Activated CD4-positive, alpha-beta T cell treated with anti-CD3 and anti-CD28 coated beads, Interleukin-2, amount 50 U/mL, for 24 hours (primary cell): Measurements from ENCODE around the gene RAP1A.

Experiments
- DNase-seq, 2 donors: peaks; one replicate each; pipeline ENCODE4 v3.0.0-alpha.2; 2020; ENCODE audit warnings: low read depth in 1 of 2, low spot score in 1 of 2

The RAP1A gene

DNA sequence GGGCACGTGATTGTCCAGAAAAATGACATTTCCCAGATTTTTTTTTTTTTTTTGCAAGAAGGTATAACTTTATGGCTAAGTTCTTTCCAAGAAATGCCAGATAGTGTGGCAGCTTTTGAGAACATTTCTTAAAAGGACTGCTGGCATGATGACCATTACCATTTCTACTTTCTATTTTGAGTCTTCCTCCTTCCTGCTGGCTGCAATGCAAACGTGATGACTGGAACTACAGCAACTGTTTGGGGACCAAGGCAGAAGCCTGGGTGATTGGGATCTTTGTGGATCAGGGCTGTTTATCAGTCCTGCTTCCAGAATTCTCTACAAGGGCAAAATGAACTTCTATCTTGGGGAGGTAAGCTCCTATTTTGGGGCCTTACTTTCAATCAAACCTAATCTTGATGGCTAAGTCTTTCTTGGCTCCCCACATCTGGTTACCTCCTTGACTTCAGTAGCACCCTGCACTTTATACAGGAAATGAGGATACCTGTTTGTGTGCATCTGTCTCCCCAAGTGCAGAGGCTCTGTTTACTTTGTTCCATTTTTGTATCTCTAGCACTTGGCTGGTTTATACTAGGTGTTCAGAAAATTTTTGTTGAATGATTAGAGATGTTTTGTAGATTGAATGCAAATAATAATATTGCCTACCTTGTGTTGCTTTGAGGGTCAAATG is 132.5 kb downstream of the RAP1A start:
- no peak for DNase-seq

DNA sequence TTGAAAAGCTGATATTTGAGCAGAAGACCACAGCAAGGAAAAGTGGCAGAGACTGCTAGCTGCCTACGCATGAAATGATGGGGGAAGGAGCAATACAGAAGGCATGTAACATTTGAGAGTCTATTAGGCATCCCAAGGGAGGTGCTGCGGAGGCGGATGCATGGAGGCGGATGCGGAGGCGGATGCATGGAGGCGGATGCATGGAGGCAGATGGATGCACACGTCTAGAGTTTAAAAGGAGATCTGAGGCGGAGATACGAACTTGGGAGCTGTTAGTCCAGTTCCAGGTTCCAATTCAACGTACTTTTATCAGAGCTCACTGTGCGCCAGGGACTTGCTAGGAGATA is 135.4 kb downstream of the RAP1A start:
- no peak for DNase-seq

DNA sequence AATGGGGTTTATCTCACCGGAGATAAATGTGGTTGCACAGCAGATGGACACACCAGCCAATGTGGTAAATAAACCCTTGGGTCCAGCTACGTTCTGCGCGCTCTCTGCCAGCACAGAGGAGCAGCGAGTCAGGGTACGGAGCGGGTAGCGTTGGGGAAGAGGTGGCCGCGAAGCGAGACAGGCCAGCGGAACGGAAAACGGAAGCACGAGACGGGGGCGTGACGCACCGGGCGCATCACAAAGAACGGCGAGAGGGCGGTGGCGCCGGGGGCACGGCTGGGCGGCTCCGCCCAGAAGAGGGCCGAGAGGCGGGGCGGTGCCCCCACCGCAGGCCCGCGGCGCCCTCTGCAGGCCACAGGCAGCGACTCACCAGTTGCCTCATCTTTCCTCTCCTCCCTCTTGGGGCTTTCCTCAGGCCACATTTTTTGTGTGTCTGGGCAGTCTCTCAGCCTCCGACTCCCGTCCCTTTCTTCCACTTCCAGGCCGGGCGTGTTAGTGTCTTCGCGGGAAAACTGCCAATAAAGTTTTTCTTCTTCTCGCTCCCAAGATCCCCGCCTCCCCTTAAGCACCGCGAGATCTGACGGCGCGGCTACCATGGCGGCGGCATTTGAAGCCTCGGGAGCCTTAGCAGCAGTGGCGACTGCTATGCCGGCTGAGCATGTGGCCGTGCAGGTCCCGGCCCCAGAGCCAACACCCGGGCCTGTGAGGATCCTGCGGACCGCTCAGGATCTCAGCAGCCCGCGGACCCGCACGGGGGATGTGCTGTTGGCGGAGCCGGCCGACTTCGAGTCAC is 135.9 kb downstream of the RAP1A start, which contains the start of gene DDX20:
Gene DDX20 (plus strand): TSS at position 571 of the 793 bp plus-strand sequence. CDS start 24 bp downstream, at position 595.
- peak; percentile 84 to 86 for DNase-seq

DNA sequence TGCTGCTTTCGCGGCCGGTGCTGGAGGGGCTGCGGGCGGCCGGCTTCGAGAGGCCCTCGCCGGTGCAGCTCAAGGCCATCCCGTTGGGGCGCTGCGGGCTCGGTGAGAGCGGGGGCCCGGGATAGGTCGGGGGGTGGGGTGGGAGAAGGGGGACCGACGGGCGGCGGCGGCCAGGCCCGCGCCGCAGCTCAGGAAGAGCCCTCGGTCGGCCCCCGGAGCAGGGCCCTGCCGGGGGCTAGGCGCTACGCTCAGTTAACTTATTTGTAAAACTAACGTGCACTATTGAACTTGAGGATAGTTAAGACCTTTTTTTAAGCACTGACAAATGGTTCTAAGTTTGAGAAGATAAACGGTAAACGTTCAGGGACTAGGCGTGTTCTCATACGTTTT is 136.5 kb downstream of the RAP1A start:
- no peak for DNase-seq

DNA sequence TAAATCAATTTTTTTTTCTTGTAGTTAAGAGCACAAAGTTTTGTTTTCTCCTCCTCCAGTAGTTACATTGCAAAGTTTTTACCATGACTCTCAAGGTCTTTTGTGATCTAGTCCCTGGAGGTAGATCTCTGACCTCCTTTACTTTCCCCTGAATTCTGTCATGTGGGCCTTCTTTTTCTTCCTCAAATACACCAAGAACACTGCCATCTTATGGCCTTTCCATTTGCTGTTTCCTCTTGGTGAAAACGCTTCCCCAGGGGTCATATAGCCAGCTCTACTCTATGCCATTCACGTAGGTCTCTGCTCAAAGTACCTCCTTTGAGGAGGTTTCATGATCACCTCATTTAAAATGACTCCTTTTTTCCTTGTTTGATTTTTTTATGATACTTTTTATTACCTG is 138.8 kb downstream of the RAP1A start:
- no peak for DNase-seq

DNA sequence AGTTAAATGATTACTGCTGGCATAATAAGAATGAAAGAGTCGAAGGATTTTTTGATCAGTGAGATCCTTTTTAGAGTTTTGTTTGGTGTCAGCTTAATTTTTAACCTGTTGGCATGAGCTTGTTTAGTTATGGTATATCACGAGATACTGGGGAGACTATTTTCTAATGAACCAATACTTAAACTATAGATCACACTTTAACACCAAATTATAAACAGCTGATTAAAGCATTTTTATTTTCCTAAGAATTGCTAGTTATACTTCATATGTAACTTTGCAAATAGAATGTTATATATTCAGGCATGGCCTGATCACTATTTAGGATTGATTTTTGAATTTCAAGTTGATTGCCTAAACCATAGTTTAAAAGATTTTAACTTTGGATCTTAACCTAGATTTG is 142.1 kb downstream of the RAP1A start:
- DNase-seq: no peak

DNA sequence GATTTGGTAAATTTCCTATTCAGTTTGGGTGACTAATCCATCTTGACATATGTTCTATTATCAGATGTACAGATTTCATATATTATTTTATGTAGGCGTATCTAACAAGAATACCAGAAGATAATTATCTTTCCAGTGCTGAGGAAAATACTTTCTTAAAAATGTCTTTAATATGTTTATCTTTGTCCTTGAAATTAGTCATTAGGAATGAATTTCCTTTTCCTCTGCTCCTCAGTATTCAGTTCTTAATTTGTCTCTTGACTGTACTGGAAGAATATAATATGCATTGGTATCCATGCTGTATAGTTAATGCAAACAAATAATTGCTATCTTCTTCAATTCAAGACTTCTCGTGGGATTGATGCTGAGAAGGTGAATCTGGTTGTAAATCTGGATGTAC is 142.7 kb downstream of the RAP1A start:
- DNase-seq: no peak
